ENCODE results near the gene TTC28. TPM values are rescaled to one million over a fixed set of nuclear protein-coding genes. Genes with fewer than 3 reads are reported as not detected.

Gene TTC28
- polyA plus RNA-seq, 1 donor from 2014 or later: 14.8 TPM

DNA sequence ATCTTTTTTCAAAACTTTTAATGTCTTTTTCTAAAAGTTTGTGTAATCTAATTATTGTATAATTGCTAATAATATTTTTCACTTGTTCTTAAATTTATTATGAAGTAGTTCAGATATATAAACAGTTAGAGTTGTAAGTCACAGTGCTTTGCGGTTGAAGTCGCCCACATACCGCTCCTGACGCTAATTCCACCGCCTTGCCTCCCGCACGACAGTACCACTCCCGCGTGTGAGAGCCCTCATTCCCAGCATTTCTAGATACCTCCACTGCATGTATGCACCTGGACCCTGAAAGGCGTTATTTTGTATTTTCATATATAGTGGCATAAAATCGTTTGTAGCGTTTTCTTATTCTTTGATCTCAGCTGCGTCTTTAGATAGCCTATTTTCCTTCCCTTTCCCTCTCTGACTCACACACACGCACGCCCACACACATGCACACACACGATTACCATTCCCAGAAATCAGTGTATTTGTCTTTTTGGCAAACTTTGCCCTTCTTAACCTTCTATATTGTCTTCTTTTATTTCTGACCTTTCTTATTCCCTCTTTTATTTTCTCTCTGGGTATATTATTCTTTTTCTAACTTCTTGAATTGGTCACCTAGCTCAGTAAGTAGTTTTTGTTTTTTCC lies 704.1 kb downstream of the TTC28 start:
- H3K79me2 ChIP-seq (replicated peaks; ENCODE audit: insufficient read depth, low read length): no peaks in the 10 kb centered on the region
- no peak overlapping the region for H3K9ac ChIP-seq (ENCODE audit: low read length)
- H3K4me2 ChIP-seq (ENCODE audit: low read length): no peak overlapping the region
- no peaks in the 10 kb centered on the region for H3K9me3 ChIP-seq (ENCODE audit: low read length)
- H3K9me2 ChIP-seq (ENCODE audit: insufficient read depth, low read length): no peaks in the 10 kb centered on the region
- H3K27ac ChIP-seq (ENCODE audit: low read length): no peak overlapping the region
- H3K4me3 ChIP-seq (ENCODE audit: low read length): no peak overlapping the region
- H3K27me3 ChIP-seq (ENCODE audit: insufficient read depth, low read depth, low read length): no peaks in the 10 kb centered on the region
- H4K20me1 ChIP-seq (ENCODE audit: insufficient read depth): no peaks in the 10 kb centered on the region
- no peaks in the 10 kb centered on the region for H3K36me3 ChIP-seq (ENCODE audit: insufficient read depth, low read length)
- H3F3A ChIP-seq (ENCODE audit: insufficient read depth, low read length, poor library complexity, severe bottlenecking): peaks cover 6% of the 10 kb centered on the region
- H2AFZ ChIP-seq (ENCODE audit: low read depth, low read length): no peak overlapping the region
- TF ChIP-seq, protein P1, sequence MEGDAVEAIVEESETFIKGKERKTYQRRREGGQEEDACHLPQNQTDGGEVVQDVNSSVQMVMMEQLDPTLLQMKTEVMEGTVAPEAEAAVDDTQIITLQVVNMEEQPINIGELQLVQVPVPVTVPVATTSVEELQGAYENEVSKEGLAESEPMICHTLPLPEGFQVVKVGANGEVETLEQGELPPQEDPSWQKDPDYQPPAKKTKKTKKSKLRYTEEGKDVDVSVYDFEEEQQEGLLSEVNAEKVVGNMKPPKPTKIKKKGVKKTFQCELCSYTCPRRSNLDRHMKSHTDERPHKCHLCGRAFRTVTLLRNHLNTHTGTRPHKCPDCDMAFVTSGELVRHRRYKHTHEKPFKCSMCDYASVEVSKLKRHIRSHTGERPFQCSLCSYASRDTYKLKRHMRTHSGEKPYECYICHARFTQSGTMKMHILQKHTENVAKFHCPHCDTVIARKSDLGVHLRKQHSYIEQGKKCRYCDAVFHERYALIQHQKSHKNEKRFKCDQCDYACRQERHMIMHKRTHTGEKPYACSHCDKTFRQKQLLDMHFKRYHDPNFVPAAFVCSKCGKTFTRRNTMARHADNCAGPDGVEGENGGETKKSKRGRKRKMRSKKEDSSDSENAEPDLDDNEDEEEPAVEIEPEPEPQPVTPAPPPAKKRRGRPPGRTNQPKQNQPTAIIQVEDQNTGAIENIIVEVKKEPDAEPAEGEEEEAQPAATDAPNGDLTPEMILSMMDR (IDR thresholded peaks at IDR 0.05; ENCODE audit: poor library complexity, severe bottlenecking): no peak
- no peak for TF ChIP-seq EP300 (conservative IDR thresholded peaks at IDR 0.05; ENCODE audit: poor library complexity, severe bottlenecking)
- no peak for TF ChIP-seq EZH2 (IDR thresholded peaks at IDR 0.05; ENCODE audit: borderline replicate concordance, insufficient read depth, low read length, poor library complexity, severe bottlenecking)
- TF ChIP-seq MXI1 (conservative IDR thresholded peaks at IDR 0.05; ENCODE audit: poor library complexity, severe bottlenecking): no peak
- TF ChIP-seq SMC3 (conservative IDR thresholded peaks at IDR 0.05; ENCODE audit: poor library complexity): no peak
- TF ChIP-seq POLR2AphosphoS5 (IDR thresholded peaks at IDR 0.05): no peak
- TF ChIP-seq, protein P2, sequence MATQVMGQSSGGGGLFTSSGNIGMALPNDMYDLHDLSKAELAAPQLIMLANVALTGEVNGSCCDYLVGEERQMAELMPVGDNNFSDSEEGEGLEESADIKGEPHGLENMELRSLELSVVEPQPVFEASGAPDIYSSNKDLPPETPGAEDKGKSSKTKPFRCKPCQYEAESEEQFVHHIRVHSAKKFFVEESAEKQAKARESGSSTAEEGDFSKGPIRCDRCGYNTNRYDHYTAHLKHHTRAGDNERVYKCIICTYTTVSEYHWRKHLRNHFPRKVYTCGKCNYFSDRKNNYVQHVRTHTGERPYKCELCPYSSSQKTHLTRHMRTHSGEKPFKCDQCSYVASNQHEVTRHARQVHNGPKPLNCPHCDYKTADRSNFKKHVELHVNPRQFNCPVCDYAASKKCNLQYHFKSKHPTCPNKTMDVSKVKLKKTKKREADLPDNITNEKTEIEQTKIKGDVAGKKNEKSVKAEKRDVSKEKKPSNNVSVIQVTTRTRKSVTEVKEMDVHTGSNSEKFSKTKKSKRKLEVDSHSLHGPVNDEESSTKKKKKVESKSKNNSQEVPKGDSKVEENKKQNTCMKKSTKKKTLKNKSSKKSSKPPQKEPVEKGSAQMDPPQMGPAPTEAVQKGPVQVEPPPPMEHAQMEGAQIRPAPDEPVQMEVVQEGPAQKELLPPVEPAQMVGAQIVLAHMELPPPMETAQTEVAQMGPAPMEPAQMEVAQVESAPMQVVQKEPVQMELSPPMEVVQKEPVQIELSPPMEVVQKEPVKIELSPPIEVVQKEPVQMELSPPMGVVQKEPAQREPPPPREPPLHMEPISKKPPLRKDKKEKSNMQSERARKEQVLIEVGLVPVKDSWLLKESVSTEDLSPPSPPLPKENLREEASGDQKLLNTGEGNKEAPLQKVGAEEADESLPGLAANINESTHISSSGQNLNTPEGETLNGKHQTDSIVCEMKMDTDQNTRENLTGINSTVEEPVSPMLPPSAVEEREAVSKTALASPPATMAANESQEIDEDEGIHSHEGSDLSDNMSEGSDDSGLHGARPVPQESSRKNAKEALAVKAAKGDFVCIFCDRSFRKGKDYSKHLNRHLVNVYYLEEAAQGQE (IDR thresholded peaks at IDR 0.05; ENCODE audit: borderline replicate concordance): no peak
- TF ChIP-seq TAF1 (IDR thresholded peaks at IDR 0.05; ENCODE audit: low read depth): no peak
- no peak for TF ChIP-seq RAD21 (conservative IDR thresholded peaks at IDR 0.05)

DNA sequence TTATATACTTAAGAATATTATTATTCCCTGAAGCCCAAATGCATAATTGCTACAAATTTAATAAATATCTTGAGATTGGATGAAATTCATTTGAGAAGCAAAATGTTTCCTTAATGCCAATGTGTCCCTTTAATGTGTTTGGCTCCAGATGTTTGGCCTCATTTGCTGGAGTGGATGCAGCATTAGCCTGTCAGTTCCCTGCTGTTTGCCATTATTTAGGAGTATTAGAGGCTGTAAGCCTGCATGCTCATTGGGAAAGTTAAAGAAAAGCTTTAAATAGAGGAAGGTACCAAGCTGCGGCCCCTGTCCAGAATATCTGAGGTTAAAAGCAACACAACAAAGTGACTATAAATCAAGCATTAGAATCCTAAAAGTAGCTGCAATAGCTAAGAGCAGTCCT lies 705.8 kb downstream of the TTC28 start:
- Histone ChIP-seq H2AFZ (ENCODE audit: low read depth, low read length) (no peak overlapping the region), H3K9me3 (ENCODE audit: low read length) (no peaks in the 10 kb centered on the region), H3K36me3 (ENCODE audit: insufficient read depth, low read length) (no peaks in the 10 kb centered on the region), H4K20me1 (ENCODE audit: insufficient read depth) (no peaks in the 10 kb centered on the region), H3K9me2 (ENCODE audit: insufficient read depth, low read length) (no peaks in the 10 kb centered on the region), H3K9ac (ENCODE audit: low read length) (no peak overlapping the region), H3K27ac (ENCODE audit: low read length) (no peak overlapping the region), H3F3A (ENCODE audit: insufficient read depth, low read length, poor library complexity, severe bottlenecking) (peaks cover 6% of the 10 kb centered on the region), H3K4me2 (ENCODE audit: low read length) (no peak overlapping the region), H3K27me3 (ENCODE audit: insufficient read depth, low read depth, low read length) (no peaks in the 10 kb centered on the region), H3K4me3 (ENCODE audit: low read length) (no peak overlapping the region), H3K79me2 (replicated peaks; ENCODE audit: insufficient read depth, low read length) (no peaks in the 10 kb centered on the region)
- no peak for TF ChIP-seq POLR2AphosphoS5 (IDR thresholded peaks at IDR 0.05)
- peak; percentile 8 for TF ChIP-seq EP300 (conservative IDR thresholded peaks at IDR 0.05; ENCODE audit: poor library complexity, severe bottlenecking)

Measured in neural cell (in vitro differentiated cells).